ENCODE measurements around the gene PRELID3B.

- TF ChIP-seq, protein P1, sequence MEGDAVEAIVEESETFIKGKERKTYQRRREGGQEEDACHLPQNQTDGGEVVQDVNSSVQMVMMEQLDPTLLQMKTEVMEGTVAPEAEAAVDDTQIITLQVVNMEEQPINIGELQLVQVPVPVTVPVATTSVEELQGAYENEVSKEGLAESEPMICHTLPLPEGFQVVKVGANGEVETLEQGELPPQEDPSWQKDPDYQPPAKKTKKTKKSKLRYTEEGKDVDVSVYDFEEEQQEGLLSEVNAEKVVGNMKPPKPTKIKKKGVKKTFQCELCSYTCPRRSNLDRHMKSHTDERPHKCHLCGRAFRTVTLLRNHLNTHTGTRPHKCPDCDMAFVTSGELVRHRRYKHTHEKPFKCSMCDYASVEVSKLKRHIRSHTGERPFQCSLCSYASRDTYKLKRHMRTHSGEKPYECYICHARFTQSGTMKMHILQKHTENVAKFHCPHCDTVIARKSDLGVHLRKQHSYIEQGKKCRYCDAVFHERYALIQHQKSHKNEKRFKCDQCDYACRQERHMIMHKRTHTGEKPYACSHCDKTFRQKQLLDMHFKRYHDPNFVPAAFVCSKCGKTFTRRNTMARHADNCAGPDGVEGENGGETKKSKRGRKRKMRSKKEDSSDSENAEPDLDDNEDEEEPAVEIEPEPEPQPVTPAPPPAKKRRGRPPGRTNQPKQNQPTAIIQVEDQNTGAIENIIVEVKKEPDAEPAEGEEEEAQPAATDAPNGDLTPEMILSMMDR (CRISPR knock-in tag; IDR thresholded peaks at IDR 0.05) = no peak
- TF ChIP-seq ATRX (CRISPR knock-in tag; IDR thresholded peaks at IDR 0.05; ENCODE audit: borderline replicate concordance) (no peak), KDM3A (CRISPR knock-in tag; IDR thresholded peaks at IDR 0.05; ENCODE audit: low read depth) (no peak), FLYWCH1 (CRISPR knock-in tag; IDR thresholded peaks at IDR 0.05) (no peak), MED8 (CRISPR knock-in tag; IDR thresholded peaks at IDR 0.05; ENCODE audit: insufficient replicate concordance) (no peak), SIX4 (CRISPR knock-in tag; IDR thresholded peaks at IDR 0.05) (no peak), FOXM1 (CRISPR knock-in tag; IDR thresholded peaks at IDR 0.05) (no peak), HOXA7 (CRISPR knock-in tag; IDR thresholded peaks at IDR 0.05) (no peak), NRL (CRISPR knock-in tag; IDR thresholded peaks at IDR 0.05; ENCODE audit: borderline replicate concordance) (no peak), ZFAT (CRISPR knock-in tag; conservative IDR thresholded peaks at IDR 0.05) (no peak), TARDBP (CRISPR knock-in tag; IDR thresholded peaks at IDR 0.05) (no peak), ELF4 (CRISPR knock-in tag; IDR thresholded peaks at IDR 0.05; ENCODE audit: borderline replicate concordance) (no peak), ZZZ3 (CRISPR knock-in tag; IDR thresholded peaks at IDR 0.05; ENCODE audit: borderline replicate concordance) (no peak)
- TF ChIP-seq, protein P2, sequence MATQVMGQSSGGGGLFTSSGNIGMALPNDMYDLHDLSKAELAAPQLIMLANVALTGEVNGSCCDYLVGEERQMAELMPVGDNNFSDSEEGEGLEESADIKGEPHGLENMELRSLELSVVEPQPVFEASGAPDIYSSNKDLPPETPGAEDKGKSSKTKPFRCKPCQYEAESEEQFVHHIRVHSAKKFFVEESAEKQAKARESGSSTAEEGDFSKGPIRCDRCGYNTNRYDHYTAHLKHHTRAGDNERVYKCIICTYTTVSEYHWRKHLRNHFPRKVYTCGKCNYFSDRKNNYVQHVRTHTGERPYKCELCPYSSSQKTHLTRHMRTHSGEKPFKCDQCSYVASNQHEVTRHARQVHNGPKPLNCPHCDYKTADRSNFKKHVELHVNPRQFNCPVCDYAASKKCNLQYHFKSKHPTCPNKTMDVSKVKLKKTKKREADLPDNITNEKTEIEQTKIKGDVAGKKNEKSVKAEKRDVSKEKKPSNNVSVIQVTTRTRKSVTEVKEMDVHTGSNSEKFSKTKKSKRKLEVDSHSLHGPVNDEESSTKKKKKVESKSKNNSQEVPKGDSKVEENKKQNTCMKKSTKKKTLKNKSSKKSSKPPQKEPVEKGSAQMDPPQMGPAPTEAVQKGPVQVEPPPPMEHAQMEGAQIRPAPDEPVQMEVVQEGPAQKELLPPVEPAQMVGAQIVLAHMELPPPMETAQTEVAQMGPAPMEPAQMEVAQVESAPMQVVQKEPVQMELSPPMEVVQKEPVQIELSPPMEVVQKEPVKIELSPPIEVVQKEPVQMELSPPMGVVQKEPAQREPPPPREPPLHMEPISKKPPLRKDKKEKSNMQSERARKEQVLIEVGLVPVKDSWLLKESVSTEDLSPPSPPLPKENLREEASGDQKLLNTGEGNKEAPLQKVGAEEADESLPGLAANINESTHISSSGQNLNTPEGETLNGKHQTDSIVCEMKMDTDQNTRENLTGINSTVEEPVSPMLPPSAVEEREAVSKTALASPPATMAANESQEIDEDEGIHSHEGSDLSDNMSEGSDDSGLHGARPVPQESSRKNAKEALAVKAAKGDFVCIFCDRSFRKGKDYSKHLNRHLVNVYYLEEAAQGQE (IDR thresholded peaks at IDR 0.05; ENCODE audit: borderline replicate concordance in 1 of 2, low read depth in 1 of 2, low read length in 2 of 2) = no peak
These were observed 25.9 kb upstream of the PRELID3B start for GRCh38 chr20:59068534-59068933.

Data from HepG2 (cell line).